Measurements from ENCODE around the gene DCAF6. TPM values are rescaled to one million over a fixed set of nuclear protein-coding genes. Genes with fewer than 3 reads are reported as not detected.

Gene DCAF6
- total RNA-seq, 1 donor from 2014 or later: 71.4 TPM

GRCh38 chr1:168121401-168122011 lies 185.0 kb downstream of the DCAF6 start:
- DNase-seq (ENCODE audit: low spot score): peak; percentile 85
- intact Hi-C loops (cut with DNase I): no loop called here

DNA sequence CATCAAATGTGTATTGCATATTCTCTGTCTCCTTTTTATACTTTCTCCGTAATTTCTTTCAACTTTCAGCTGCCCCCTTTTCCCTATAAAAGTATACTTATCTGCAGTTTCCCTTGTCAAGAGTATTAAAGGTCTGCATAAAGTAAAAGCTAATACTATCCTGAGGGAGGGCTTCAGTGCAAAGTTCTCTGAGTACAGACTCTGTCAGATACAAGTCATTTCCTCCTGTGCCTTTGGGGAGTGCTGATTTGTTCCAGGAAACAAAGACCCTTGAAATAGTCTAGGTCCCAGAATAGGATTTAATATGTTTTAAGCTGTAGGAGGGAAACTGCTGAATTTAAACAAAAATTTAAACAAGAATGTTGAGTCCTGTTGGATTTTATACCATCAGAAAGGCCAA lies 188.6 kb downstream of the DCAF6 start:
- intact Hi-C loops (cut with DNase I): no loop called here
- DNase-seq (ENCODE audit: low spot score) (no peak), ATAC-seq (no peak)

More at GRCh38 chr1:168121401-168122011, 185.0 kb downstream of the DCAF6 start:
- peak; percentile 97 for ATAC-seq

Small RNAs within 50 kb of the gene (microRNA-seq; reads per million reads assigned to microRNA genes)
- not detected for gene MIR1255B2

Other genes with a start within 250 kb of the DCAF6 start
- 102 TPM for gene MPZL1, start 214.7 kb upstream of the DCAF6 start, total RNA-seq
- gene ADCY10, start 22.5 kb upstream of the DCAF6 start, total RNA-seq: 0.67 TPM
- gene MPC2, start 389 bp downstream of the DCAF6 start, total RNA-seq: 30.0 TPM
- 10.7 TPM for gene GPR161, start 200.2 kb downstream of the DCAF6 start, total RNA-seq
- 24.3 TPM for gene TIPRL, start 242.3 kb downstream of the DCAF6 start, total RNA-seq

Measured in sciatic nerve (tissue), 2 donors.